Panc1 (cell line): Measurements from ENCODE around the gene OSBP2. TPM values are rescaled to one million over a fixed set of nuclear protein-coding genes. Genes with fewer than 3 reads are reported as not detected.

Experiments used
- ATAC-seq: fragments of 200-7000 bp; cut with Tn5 transposase; 2 replicates; pipeline ENCODE4 v1.9.1; 2020; ENCODE audit warnings: mild to moderate bottlenecking, moderate library complexity
- BruUV-seq: library from RNA; stranded (reverse); fragments of 400-500 nt; replicated peaks from 2 replicates; lab custom pipeline; 2021; lab: Mats Ljungman, UMichigan
- CTCF ChIA-PET: fragments of 300-600 bp; sonication (Branson Sonifier 250); formaldehyde crosslinking; loops from one replicate; lab custom pipeline; 2022; ENCODE audit warnings: antibody characterized with exemption; lab: Charles Lee
- POLR2A ChIA-PET: fragments of 300-600 bp; sonication (Branson Sonifier 250); formaldehyde crosslinking; loops from one replicate; lab custom pipeline; 2022; ENCODE audit warnings: antibody characterized with exemption; lab: Charles Lee
- DNase-seq: peaks from one replicate; pipeline ENCODE4 v3.0.0-alpha.2; 2010; ENCODE audit warnings: low read depth, low spot score
- H3K27ac ChIP-seq: 2 replicates; pipeline ENCODE4 v1.5.1; 2011; ENCODE audit warnings: mild to moderate bottlenecking, low read length, inconsistent platforms
- H3K27me3 ChIP-seq: fragments of 200-500 bp; sonication (Bioruptor generic); 2 replicates; pipeline ENCODE4 v1.6.0; 2014; ENCODE audit warnings: low read length, inconsistent platforms; ENCODE audit not compliant: control insufficient read depth, insufficient read depth
- H3K36me3 ChIP-seq: fragments of 200-500 bp; sonication (Bioruptor generic); 2 replicates; pipeline ENCODE4 v1.5.1; 2014; ENCODE audit warnings: inconsistent platforms, mild to moderate bottlenecking, low read length, moderate library complexity; ENCODE audit not compliant: control insufficient read depth, insufficient read depth
- H3K4me1 ChIP-seq: 2 replicates; pipeline ENCODE4 v1.5.1; 2011; ENCODE audit warnings: inconsistent platforms, mild to moderate bottlenecking, low read length, moderate library complexity; ENCODE audit not compliant: control insufficient read depth, insufficient read depth
- H3K4me3 ChIP-seq, 2 experiments: 2 replicates each; pipeline ENCODE4 v1.5.1; 2011 to 2012; ENCODE audit warnings: low read depth in 2 of 2, low read length in 2 of 2, mild to moderate bottlenecking in 2 of 2, inconsistent platforms in 1 of 2, moderate library complexity in 1 of 2
- H3K9me3 ChIP-seq: fragments of 200-500 bp; sonication (Bioruptor generic); 2 replicates; pipeline ENCODE4 v1.5.1; 2014; ENCODE audit warnings: low read depth, mild to moderate bottlenecking, inconsistent platforms, low read length, moderate library complexity; ENCODE audit not compliant: control insufficient read depth, insufficient read depth
- POLR2AphosphoS5 ChIP-seq: IDR thresholded peaks from 2 replicates; pipeline ENCODE4 v1.6.1; 2012; ENCODE audit warnings: mild to moderate bottlenecking, low read depth, low read length, moderate library complexity
- SIN3A ChIP-seq: IDR thresholded peaks from 2 replicates; pipeline ENCODE4 v1.6.1; 2012; ENCODE audit warnings: low read depth, mild to moderate bottlenecking, low read length, moderate library complexity, borderline replicate concordance; ENCODE audit not compliant: insufficient read depth
- TCF7L2 ChIP-seq: IDR thresholded peaks from 2 replicates; pipeline ENCODE4 v1.6.1; 2011; ENCODE audit warnings: mild to moderate bottlenecking, low read depth, low read length, inconsistent platforms
- in situ Hi-C: cut with HindIII; loops from 2 replicates; pipeline ENCODE4 v1.10.0; 2016; ENCODE audit warnings: low sequenced_read_pairs, low pct_unique_long_range_greater_than_20kb
- intact Hi-C: fragments of 100-400 bp; cut with micrococcal nuclease; formaldehyde crosslinking; loops from one replicate; pipeline ENCODE4 v1.10.0; 2022; ENCODE audit not compliant: unreplicated experiment
- total RNA-seq: library from RNA; stranded (reverse); gene quantifications from one replicate; pipeline ENCODE4 v1.2.1, GENCODE V29; 2021; ENCODE audit not compliant: unreplicated experiment
- TF ChIP-seq, protein P1 (sequence below): fragments of 450-650 bp; IDR thresholded peaks from 2 replicates; pipeline ENCODE4 v1.5.1; 2017; ENCODE audit warnings: mild to moderate bottlenecking
- TF ChIP-seq, protein P2 (sequence below), 2 experiments: IDR thresholded peaks; 2 replicates each; pipeline ENCODE4 v1.6.1; 2011 to 2012; ENCODE audit warnings: low read depth in 2 of 2, control low read depth in 1 of 2, low read length in 1 of 2, mild to moderate bottlenecking in 1 of 2, moderate library complexity in 1 of 2; ENCODE audit not compliant: insufficient read depth in 1 of 2

The OSBP2 gene
- total RNA-seq, 1 experiment from 2014 or later: 4.7 TPM

DNA sequence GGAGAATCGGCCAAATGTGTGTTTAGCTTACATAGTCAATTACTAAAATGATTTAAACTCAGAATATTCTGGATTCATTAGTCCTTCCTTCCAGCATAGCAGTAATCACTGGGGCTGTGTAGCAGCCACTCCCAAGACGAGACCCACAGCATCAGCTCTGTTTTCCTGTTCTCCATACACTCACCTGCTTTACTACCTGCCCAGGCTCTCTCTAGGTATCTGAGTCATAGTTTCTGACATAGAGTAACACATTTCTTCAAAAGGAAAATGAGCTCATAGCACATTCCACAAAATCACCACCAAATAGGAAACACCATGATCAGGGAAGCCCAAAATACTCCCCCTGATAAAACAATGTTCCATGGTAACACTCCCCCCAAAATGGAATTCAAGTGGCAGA lies 251.0 kb downstream of the OSBP2 start:
- Histone ChIP-seq H3K36me3 (peaks cover 17% of the 10 kb centered on the region), H3K4me1 (no peaks in the 10 kb centered on the region), H3K27me3 (no peaks in the 10 kb centered on the region), H3K27ac (no peak overlapping the region), H3K4me3 (no peak overlapping the region), H3K9me3 (no peaks in the 10 kb centered on the region)
- ChIA-PET CTCF (interaction anchor here (0.6 kb wide), 1 partner anchor 246 kb away, joined by 3 read pairs; no protein-coding TSS in a partner anchor), POLR2A (no interaction called here)
- DNase-seq (no peak), ATAC-seq (no peak)
- TF ChIP-seq, protein P1, sequence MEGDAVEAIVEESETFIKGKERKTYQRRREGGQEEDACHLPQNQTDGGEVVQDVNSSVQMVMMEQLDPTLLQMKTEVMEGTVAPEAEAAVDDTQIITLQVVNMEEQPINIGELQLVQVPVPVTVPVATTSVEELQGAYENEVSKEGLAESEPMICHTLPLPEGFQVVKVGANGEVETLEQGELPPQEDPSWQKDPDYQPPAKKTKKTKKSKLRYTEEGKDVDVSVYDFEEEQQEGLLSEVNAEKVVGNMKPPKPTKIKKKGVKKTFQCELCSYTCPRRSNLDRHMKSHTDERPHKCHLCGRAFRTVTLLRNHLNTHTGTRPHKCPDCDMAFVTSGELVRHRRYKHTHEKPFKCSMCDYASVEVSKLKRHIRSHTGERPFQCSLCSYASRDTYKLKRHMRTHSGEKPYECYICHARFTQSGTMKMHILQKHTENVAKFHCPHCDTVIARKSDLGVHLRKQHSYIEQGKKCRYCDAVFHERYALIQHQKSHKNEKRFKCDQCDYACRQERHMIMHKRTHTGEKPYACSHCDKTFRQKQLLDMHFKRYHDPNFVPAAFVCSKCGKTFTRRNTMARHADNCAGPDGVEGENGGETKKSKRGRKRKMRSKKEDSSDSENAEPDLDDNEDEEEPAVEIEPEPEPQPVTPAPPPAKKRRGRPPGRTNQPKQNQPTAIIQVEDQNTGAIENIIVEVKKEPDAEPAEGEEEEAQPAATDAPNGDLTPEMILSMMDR: no peak
- TF ChIP-seq, protein P2, sequence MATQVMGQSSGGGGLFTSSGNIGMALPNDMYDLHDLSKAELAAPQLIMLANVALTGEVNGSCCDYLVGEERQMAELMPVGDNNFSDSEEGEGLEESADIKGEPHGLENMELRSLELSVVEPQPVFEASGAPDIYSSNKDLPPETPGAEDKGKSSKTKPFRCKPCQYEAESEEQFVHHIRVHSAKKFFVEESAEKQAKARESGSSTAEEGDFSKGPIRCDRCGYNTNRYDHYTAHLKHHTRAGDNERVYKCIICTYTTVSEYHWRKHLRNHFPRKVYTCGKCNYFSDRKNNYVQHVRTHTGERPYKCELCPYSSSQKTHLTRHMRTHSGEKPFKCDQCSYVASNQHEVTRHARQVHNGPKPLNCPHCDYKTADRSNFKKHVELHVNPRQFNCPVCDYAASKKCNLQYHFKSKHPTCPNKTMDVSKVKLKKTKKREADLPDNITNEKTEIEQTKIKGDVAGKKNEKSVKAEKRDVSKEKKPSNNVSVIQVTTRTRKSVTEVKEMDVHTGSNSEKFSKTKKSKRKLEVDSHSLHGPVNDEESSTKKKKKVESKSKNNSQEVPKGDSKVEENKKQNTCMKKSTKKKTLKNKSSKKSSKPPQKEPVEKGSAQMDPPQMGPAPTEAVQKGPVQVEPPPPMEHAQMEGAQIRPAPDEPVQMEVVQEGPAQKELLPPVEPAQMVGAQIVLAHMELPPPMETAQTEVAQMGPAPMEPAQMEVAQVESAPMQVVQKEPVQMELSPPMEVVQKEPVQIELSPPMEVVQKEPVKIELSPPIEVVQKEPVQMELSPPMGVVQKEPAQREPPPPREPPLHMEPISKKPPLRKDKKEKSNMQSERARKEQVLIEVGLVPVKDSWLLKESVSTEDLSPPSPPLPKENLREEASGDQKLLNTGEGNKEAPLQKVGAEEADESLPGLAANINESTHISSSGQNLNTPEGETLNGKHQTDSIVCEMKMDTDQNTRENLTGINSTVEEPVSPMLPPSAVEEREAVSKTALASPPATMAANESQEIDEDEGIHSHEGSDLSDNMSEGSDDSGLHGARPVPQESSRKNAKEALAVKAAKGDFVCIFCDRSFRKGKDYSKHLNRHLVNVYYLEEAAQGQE (IDR thresholded peaks at IDR 0.05; ENCODE audit: insufficient read depth in 1 of 2, low read depth in 2 of 2, low read length in 1 of 2): no peak
- TF ChIP-seq POLR2AphosphoS5 (no peak), SIN3A (no peak), TCF7L2 (no peak)
- intact Hi-C loops (loop anchor here (5.0 kb wide), 1 partner anchor 137 kb away; the partner anchor contains the start of gene SMTN), in situ Hi-C loops (no loop called here)
- no TSS peak for BruUV-seq

DNA sequence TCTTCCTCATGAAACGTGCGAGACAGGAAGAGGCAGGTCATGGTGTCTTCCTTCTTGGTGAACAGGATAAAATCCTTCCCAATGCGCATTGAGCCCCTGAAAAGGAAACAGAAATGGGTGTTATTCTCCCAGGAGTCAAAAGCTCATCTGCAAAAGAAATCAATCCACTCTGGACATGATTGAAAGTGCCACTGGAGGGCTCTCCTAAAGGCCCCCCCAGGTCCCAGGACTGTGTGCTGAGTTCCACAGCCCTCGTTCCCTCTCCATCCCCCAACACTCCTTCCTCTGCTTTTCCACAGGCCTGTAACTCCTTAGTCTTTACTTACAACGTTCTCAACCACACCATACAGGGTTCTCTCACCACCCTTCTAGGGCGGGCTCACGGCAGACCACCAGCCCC lies 251.7 kb downstream of the OSBP2 start:
- intact Hi-C loops: loop anchor here (5.0 kb wide), 1 partner anchor 136 kb away; the partner anchor contains the start of gene SMTN

More for the DNA sequence above, 251.7 kb downstream of the OSBP2 start:
- Histone ChIP-seq H3K4me1 (no peaks in the 10 kb centered on the region), H3K9me3 (no peaks in the 10 kb centered on the region), H3K27me3 (no peaks in the 10 kb centered on the region), H3K27ac (no peak overlapping the region), H3K36me3 (peaks cover 17% of the 10 kb centered on the region), H3K4me3 (no peak overlapping the region)
- TF ChIP-seq TCF7L2 (no peak), POLR2AphosphoS5 (no peak), SIN3A (no peak)
- TF ChIP-seq, protein P1: no peak
- TF ChIP-seq, protein P2 (IDR thresholded peaks at IDR 0.05; ENCODE audit: insufficient read depth in 1 of 2, low read depth in 2 of 2, low read length in 1 of 2): no peak
- no TSS peak for BruUV-seq
- CTCF ChIA-PET: no interaction called here
- POLR2A ChIA-PET: no interaction called here
- ATAC-seq: no peak
- in situ Hi-C loops: no loop called here
- DNase-seq: no peak
